ENCODE measurements around the gene TXNL4A.

GRCh38 chr18:79948719-79949411 lies 39.5 kb downstream of the TXNL4A start:
- no peak for TF ChIP-seq POLR2A (IDR thresholded peaks at IDR 0.05)
- TF ChIP-seq CTCF (IDR thresholded peaks at IDR 0.05), result no peak
